GM19455 (cell line): ENCODE data around the gene ZNF804B.

ENCODE experiments used
- ATAC-seq: cut with Tn5 transposase; IDR thresholded peaks from one replicate; pipeline ENCODE4 v1.9.1; 2021; ENCODE audit not compliant: unreplicated experiment

ZNF804B gene

DNA sequence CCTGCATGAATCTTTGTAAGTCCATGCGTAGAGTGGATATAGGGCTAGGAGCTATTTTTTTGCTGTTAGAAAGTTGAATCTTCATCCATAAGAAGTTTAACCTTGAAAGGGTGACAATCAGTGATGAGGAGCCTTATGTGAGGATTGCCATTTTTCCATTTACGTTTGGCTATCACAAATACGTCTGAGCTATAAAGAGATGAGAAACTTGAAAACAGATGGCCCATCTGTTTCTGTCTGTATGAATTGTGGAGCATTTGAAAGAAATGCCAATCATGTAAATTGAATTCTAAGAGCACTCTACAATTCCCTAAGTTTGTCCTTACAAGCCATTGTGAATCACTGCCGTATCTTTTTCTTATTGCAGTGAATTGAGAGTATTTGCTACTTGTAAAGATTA is 205.9 kb downstream of the ZNF804B start:
- no peak for ATAC-seq

DNA sequence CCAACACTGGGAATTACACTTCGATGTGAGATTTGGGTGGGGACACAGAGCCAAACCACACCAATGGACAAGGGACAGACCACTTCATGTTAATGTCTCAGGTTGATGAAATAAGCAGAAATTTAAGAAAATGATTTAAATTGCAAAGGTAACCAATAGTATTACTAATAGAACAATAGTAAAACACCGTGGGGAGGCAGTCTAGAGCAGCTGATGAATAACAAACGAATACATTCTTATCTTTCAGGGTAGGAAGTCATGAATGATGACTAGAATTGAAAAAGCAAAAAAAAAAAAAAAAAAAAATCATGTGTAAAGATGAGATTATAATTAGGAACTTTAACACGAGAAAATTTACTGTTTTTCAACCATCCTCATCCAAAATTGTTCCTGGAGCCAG is 207.9 kb downstream of the ZNF804B start:
- ATAC-seq = no peak

DNA sequence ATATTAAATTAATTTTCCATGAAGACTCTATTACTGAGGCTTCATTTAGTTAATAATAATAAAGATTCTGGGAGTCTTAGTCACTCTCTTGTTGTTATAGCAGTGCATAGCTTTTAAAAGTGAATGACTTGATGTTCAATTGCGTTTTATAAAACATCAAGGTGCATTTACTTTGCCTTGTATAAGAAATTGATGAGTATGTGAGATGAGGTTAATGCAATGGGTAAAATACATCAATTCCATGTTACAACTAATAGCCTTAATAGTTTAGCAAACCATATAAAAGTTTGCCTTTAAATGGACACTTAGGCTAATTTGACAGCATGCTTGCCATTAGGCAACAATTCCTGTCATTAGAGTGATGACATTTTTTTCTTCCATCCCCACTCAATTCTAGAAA is 209.7 kb downstream of the ZNF804B start:
- ATAC-seq = no peak

DNA sequence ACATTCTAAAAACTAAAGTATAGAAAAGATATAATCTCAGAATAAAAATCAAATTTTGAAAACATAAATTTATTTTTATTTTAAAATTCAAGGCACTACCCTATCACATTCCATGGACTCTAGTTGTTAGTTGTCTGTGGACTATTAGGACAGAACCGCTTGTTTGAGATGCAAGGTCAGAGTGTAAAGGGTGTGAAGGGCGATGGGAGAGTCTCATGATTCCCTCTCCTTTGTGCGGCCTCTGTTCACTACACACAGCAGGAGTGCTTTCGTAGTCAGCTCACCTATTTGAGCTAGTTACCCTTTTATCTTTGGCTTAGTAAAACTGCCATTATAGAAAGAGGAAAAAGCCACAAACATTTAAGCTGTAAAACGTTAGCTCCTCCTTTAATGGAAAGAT is 225.8 kb downstream of the ZNF804B start:
- no peak for ATAC-seq

DNA sequence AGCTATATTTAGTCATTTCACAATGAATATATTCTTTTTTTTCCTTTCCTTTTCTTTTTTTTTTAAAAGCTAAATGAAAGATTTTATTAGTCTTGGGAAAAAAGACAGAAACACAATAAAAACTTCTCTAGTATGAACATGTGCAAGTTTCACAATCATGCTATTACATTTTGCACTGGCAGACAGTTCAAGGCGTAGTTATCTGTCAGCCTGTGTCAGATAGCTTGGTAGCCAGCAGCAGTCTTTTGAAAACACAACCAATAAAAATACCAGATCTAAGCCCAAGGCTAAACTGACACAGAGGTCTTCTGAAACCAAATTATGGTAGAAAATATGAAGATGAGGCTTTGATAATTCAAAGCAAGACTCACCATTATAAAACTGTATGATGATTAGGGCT is 241.8 kb downstream of the ZNF804B start:
- no peak for ATAC-seq

DNA sequence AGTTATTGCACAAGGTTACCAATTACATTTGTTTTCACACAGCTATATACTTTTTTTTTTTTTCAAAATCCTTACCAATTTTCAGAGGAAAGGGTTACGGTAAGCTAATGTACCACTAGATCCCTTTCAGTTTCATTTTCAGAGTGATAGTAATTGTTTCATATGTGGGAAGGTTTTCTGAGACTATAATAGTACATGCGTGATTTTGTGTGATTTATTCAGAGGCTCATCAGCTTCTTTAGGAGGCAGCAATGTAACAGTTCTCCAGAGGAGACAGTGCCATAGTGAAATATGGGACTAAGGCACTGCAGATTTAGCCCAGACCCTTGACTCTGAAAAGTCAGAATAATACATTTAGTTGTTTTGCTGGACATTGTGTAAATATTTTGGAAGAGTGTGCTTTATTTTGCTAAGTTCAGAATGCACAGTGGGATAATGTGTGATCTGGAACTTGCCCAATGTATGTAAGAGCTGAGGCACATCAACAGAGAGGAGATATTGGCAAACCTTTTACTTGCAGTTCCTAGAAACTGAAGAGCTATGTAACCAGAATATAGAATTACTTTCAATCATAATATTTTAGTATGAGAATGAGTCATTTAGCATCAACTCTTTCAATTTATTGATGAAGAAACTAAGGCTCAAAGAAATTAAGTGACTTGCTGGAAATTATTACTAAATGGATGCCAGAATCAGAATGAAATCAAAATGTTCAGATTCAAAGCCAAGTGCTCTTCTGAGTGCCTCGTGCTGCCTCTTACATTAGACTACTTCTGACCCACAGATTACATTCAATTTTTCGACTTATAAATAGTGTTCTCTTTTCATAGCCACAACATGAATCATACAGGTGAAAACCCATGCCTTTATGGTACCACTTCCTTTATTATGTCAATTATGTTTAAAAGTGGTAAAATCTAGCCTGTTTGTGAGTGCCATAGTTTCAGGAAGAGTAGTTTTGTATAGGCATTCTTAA is 243.8 kb downstream of the ZNF804B start:
- peak; percentile 90 for ATAC-seq

DNA sequence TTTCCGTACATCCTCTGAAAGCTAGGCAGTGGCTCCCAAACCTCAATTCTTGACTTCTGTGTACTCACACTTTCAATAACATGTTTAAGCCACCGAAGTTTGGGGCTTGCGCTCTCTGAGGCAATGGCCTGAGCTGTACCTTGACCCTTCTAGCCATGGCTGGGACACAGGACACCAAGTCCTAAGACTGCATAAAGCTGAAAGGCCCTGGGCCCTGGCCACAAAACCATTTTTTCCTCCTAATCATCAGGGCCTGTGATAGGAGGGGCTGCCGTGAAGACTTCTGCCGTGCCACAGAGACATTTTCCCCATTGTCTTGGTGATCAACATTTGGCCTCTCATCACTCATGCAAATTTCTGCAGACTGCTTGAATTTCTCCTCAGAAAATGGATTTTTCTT is 252.5 kb downstream of the ZNF804B start:
- no peak for ATAC-seq

DNA sequence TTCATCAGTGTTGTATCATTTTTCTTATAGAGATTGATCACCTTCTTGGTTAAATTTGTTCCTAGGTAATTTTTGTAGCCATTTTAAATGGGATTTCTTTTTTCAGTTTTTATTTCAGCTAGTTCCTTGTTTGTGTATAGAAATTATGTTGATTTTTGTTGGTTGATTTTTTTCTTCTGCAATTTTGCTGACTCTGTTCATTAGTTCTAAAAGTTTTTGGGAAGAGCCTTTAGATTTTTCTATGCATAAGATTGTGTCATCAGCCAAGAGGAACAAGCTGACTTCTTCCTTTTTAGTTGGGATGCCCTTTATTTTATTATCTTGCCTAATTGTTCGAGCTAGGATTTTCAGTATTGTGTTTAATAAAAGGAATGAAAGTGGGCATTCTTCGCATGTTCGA is 258.2 kb downstream of the ZNF804B start:
- no peak for ATAC-seq

DNA sequence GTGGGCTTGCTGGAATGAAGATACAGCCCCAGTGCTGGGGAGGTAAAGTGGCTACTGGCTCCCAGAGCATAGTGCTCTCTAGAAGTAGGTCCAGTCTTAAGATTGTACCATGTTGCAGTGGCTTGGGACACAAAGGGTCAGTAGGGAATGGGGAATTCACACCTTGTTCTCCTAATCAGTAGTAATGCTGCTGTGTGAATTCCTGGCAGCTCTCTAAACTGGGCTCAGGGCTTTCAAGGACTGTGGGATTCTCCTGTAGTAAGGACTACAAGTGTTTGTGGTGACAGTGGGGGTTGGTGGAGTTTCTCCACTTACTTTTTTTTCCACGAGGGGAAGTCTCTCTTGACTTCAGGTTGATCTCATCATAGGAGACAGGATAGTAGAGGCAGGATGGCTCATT is 262.2 kb downstream of the ZNF804B start:
- no peak for ATAC-seq

DNA sequence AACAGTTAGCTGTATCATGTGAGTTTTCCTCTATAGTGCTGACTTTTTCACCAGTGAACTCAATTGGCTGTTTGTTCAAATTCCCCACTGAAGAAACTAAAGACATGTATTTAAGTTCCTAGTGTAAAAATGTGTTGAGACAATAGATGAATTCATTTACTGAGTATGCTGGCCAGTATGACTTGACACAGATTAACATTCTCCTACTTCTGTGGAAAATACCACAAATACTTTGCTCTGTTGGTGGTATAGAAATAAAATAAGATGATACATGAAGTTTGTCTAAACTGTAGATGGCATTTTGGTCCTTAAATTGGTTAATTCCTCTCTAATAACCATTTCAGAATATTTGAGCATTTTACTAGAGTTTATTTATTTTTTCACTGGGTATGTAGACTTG is 263.7 kb downstream of the ZNF804B start:
- no peak for ATAC-seq

DNA sequence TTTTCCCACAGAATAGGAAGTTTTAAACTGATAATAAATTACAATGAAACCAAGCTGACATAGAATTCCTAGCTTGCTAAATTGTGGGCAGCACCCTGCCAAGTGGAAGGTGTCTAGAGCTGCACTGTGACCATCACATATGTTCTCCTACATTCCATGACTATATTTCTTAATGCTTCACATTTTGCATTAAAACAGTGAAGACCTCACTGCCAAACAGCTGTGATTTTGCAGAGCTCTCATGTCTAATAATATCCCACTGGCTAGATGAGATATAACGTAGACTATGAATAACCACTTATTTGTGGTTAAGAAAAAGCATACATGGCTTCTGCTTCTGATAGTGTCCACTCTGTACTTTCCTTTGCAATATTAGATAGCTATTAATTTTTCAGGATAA is 264.4 kb downstream of the ZNF804B start:
- no peak for ATAC-seq

DNA sequence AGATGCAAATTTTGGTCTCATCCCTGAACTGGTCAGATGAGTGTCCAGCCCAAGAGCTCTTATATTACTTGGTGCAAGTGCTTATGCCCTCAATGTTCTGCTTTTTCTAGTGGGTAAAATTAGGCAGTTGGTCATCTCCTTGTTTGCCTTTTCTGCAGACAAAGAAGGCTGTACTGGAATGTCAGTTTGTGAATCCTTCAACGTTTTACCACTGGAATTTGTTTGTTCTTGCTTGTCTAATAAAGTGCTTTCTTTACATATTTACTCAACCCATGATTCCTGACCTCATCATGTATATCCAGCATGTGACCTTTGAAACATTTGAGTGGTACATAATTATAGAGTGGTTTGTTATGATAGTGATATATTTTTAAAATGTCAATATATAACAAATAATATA is 268.3 kb downstream of the ZNF804B start:
- no peak for ATAC-seq

DNA sequence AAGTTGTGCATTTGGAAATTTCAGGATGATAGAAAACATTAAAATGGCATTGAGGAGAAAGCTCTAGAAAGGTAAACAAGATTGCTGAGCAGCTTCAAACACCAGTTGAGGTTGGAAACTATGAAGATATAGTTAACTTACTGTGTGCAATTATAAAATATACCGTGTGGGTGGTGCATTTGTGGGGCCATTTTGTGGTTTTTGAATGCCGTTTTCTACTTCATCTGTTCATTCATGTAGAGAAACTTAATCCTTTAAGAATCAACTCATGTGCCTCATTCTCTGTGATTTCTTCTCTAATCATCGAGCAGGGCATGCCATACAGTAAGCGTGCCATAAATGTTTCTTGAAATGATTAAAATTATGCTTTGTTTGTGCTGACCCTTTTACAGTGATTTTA is 268.8 kb downstream of the ZNF804B start:
- ATAC-seq = no peak

DNA sequence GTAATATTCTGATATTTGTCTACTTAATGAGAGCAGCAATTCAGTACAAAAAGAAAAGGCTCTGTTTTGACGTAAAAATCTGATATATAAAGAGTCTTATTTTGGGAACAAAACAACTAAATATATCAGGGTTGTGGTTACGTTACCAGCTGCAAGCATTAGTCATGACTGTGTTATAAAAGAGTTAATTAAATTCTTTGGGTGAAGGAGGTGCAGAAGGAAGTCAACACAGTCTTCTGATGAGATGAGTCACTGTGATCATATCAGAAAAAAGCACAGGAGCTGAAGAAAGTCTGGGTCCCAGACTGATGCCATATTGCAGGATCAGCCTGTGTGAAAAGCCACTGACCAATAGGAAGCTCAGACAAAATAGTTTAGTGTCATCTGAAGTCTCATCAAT is 270.4 kb downstream of the ZNF804B start:
- ATAC-seq = no peak

DNA sequence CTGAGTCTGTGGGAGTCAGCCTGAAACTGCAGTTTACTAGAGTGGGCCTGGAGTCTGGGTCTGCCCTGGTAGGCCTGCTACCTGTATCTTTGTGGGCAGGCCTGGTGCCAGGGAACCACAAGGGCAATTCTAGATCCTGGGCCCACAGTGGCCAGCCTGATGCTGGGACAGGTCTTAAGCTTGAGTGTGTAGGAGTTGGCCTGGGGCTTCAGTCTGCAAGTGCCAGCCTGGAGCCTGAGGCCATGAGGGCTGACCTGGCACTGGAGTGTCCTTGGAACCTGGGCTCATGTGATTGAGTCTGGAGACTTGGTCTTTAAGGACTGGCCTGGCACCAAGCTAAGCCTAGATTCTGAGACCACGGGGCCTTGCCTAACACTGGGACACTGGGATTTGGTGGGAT is 281.7 kb downstream of the ZNF804B start:
- ATAC-seq = no peak

DNA sequence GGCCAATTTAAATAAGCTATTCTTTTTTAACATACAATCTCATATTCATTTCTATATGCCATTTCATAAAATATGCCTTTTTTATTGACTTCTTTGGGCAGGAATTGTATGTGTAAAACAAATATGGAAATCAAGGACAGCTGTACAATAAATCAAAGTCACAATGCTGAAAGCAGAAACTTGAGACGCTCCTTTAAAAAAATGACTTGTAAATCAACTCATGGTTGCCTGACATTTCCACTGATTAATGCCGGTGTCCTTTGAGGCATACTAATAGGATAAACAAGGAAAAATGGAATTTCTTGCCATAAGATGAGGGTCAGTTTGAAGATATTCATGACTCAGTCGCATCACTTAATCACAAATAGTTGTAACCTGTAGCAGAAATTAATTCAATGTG is 283.4 kb downstream of the ZNF804B start:
- ATAC-seq = no peak

DNA sequence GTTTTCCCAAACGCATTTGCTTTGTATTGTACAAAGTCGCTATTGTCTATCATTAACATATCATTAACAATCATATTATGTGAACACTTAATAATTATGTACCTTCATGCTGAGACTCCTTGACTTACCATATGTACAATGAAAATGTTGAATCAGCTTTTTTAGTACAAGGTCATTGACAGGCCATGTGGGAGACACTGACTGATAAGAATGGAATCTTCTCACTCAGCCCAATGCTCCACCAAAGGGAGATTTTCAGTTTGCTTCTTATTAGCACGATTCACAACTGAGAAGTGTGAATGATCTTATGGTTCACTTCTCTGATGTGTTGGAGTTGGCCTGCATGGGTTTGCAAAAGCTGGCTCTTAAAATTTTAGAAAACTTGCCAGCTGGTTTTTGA is 289.5 kb downstream of the ZNF804B start:
- no peak for ATAC-seq

DNA sequence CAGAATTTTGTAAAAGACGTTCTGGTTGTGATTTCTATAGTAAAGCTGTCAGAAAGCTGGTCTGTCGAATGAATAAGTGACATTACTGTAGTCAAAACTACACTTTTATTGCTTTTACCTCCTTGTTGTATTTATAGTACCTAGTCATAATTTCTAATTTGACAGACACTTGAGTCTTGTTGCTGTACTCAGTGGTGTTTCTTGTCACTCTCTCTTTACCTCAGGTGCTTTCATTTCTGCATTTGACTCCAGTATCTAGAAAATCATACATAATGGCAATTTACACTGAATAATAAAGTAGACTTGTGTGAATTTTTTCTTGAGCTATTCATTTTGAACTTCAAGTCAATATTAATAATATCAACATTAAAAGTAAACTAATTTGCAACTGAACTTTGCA is 293.6 kb downstream of the ZNF804B start:
- ATAC-seq = no peak

DNA sequence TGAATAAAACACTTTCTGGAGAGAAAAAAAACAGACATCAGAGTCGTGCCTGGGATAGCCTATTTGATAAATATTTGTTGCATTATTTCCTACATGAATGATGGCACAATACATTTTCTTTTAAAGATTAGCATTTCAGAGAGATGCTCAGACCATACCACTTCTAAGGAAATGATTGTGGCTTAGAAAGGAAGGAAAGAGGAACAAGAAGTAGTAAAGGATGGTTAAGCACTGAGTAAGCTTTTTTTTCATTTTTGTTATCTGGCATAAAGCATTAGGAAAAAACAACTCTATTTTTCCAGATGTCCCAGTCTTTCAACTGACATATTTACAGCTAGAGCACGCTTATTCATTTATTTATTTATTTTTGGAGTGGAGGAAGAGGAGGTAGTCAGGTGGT is 294.9 kb downstream of the ZNF804B start:
- ATAC-seq = no peak

DNA sequence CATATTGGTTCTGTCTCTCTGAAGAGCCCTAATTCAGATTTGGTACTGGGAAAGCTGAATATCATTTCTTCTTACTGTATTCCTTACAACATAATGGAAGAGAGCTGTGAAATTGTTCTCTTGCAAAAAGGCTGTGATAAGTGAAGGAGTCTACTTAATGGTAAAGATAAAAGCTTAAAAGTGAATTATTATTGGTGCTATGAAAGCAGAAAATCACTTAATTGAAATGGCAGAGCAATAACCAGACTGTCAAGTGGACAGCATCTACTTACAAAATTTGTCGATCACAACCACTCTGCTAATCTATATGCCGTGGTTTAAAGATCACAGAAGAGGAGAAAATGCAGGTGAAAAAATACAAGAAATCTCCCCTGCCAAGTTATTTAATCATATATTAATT is 300.7 kb downstream of the ZNF804B start:
- ATAC-seq = no peak

DNA sequence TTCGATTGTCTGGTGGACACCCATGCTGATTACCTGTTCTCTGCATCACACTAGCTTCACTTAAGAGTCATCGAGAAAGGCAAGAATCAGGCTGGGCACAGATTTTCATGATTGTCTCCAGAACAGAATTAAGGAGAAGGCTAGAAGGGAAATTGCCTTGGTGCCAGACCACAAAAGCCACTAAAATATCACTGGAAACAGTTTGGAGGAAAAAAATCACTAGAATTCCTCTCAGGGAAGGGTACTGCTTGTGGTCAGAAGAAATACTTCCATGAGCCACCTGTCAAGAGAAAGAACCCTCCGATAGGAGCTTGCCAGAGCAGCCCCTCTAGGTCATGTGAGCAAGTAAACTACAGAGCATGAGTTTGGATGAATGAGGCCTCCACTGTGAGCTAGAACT is 305.3 kb downstream of the ZNF804B start:
- no peak for ATAC-seq

DNA sequence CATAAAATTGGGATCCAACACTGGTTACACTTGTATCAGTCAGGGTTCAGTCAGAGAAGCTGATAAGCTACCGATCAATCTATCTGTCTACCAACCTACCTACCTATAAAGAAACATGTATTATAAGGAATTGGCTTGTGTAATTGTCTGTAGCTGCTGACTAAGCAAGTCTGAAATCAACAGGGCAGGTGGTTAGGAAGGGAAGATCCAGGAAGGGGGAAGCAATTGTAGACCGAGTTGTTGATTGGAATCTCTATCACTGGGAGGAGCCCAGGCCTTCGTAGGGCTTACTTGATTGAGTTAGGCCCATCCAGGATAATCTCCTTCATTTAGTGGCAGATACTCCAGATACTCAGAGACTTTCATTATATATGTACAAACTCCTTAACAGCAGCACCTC is 307.5 kb downstream of the ZNF804B start:
- no peak for ATAC-seq

DNA sequence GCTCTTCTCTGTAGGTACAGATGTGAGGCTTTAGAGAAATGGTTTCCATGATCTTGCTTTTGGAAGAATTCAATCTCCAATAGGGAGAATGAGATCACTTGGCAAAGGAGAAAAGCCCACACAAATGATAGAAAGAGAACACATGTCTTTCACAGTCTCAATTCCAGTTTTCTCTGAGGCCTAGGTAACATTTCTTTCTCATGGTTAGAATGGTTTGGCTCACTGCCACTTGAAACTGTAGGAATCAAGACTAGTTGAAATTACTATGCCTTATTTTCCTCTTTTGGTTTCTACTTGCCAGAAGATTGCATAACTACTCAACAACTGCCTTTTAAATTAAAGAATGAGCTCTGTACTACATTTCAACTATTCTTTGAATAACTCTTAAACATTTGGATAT is 312.6 kb downstream of the ZNF804B start:
- no peak for ATAC-seq
